Suppressor macrophage treated with lipopolysaccharide for 1 hour (primary cell): ENCODE measurements around the gene TAF4B.
"Not testable (repeated sequence)": the region's sequence is repeated elsewhere in the genome, so short reads cannot be mapped to it uniquely, and the experiment has no call there.

ENCODE experiments used
- DNase-seq, 3 donors: peaks; one replicate each; pipeline ENCODE4 v3.0.0-alpha.2; 2020 to 2022

The TAF4B gene

GRCh38 chr18:26242392-26242791, 16.1 kb downstream of the TAF4B start:
- not testable (repeated sequence) for DNase-seq

GRCh38 chr18:26245434-26245833, 19.2 kb downstream of the TAF4B start:
- DNase-seq, result not testable (repeated sequence)

- no peak for DNase-seq
Observed at GRCh38 chr18:26252411-26252810, 26.2 kb downstream of the TAF4B start.

- DNase-seq, result peak in 1 of 3 donors; percentile 1
Observed at GRCh38 chr18:26254808-26255207, 28.6 kb downstream of the TAF4B start.

- peak; percentile 13 to 22 (median 21) for DNase-seq
Observed at GRCh38 chr18:26255695-26256622, 29.7 kb downstream of the TAF4B start.

GRCh38 chr18:26258711-26259110, 32.5 kb downstream of the TAF4B start:
- DNase-seq, result no peak

- not testable (repeated sequence) for DNase-seq
Observed at GRCh38 chr18:26259416-26259815, 33.2 kb downstream of the TAF4B start.

GRCh38 chr18:26262156-26262555, 35.9 kb downstream of the TAF4B start:
- no peak for DNase-seq

- no peak for DNase-seq
Observed at GRCh38 chr18:26267357-26267930, 41.2 kb downstream of the TAF4B start.

GRCh38 chr18:26268454-26268853, 42.2 kb downstream of the TAF4B start:
- no peak for DNase-seq

- DNase-seq, result no peak
Observed at GRCh38 chr18:26271917-26272549, 45.8 kb downstream of the TAF4B start.

GRCh38 chr18:26277374-26277773, 51.1 kb downstream of the TAF4B start:
- DNase-seq, result no peak

GRCh38 chr18:26279428-26279827, 53.2 kb downstream of the TAF4B start:
- DNase-seq, result no peak

GRCh38 chr18:26286008-26286407, 59.8 kb downstream of the TAF4B start:
- no peak for DNase-seq

GRCh38 chr18:26287644-26288043, 61.4 kb downstream of the TAF4B start:
- DNase-seq, result no peak

GRCh38 chr18:26290385-26290784, 64.1 kb downstream of the TAF4B start:
- no peak for DNase-seq

GRCh38 chr18:26293982-26294381, 67.7 kb downstream of the TAF4B start:
- no peak for DNase-seq

- DNase-seq, result no peak
Observed at GRCh38 chr18:26298107-26298506, 71.9 kb downstream of the TAF4B start.

GRCh38 chr18:26301681-26302080, 75.4 kb downstream of the TAF4B start:
- no peak for DNase-seq

- DNase-seq, result not testable (repeated sequence)
Observed at GRCh38 chr18:26303222-26303621, 77.0 kb downstream of the TAF4B start.

- DNase-seq, result no peak
Observed at GRCh38 chr18:26304511-26304910, 78.3 kb downstream of the TAF4B start.

GRCh38 chr18:26307161-26307773, 81.0 kb downstream of the TAF4B start:
- peak; percentile 43 to 48 (median 47) for DNase-seq

GRCh38 chr18:26309281-26309680, 83.0 kb downstream of the TAF4B start:
- DNase-seq, result peak; percentile 1 to 59 (median 28)
